NOMO-1 (cell line): ENCODE measurements around the gene KIAA0513.
"Not testable (repeated sequence)": the region's sequence is repeated elsewhere in the genome, so short reads cannot be mapped to it uniquely, and the experiment has no call there.

ENCODE experiments used
- DNase-seq, 2 experiments: peaks; one replicate each; lab custom pipeline; 2025; ENCODE audit not compliant: unreplicated experiment in 2 of 2; lab: John Stamatoyannopoulos, UW

The KIAA0513 gene

GRCh38 chr16:85103114-85104079 lies 75.8 kb downstream of the KIAA0513 start:
- DNase-seq = peak in 1 of 2 experiments; percentile 47

- DNase-seq = no peak
Observed at GRCh38 chr16:85104147-85104546, 76.6 kb downstream of the KIAA0513 start.

- peak; percentile 39 to 72 for DNase-seq
Observed at GRCh38 chr16:85104821-85105391, 77.3 kb downstream of the KIAA0513 start.

- no peak for DNase-seq
Observed at GRCh38 chr16:85105475-85105874, 77.9 kb downstream of the KIAA0513 start.

- DNase-seq = no peak
Observed at GRCh38 chr16:85107083-85107482, 79.5 kb downstream of the KIAA0513 start.

- DNase-seq = no peak
Observed at GRCh38 chr16:85107532-85107931, 79.9 kb downstream of the KIAA0513 start.

- DNase-seq = no peak
Observed at GRCh38 chr16:85110105-85110504, 82.5 kb downstream of the KIAA0513 start.

GRCh38 chr16:85111184-85111583 lies 83.6 kb downstream of the KIAA0513 start:
- DNase-seq = no peak

- no peak for DNase-seq
Observed at GRCh38 chr16:85112364-85112763, 84.8 kb downstream of the KIAA0513 start, which contains the start of gene CIBAR2. Gene CIBAR2 (minus strand): TSS chr16:85112472. CDS start chr16:85112352, 120 bp downstream.

- no peak for DNase-seq
Observed at GRCh38 chr16:85113168-85113733, 85.7 kb downstream of the KIAA0513 start.

GRCh38 chr16:85113913-85114312 lies 86.3 kb downstream of the KIAA0513 start:
- no peak for DNase-seq

- DNase-seq = peak; percentile 68 to 87
Observed at GRCh38 chr16:85114909-85115567, 87.4 kb downstream of the KIAA0513 start.

- no peak for DNase-seq
Observed at GRCh38 chr16:85117418-85117817, 89.8 kb downstream of the KIAA0513 start.

GRCh38 chr16:85120006-85120340 lies 92.4 kb downstream of the KIAA0513 start:
- DNase-seq = no peak

GRCh38 chr16:85123441-85123840 lies 95.8 kb downstream of the KIAA0513 start:
- DNase-seq = not testable (repeated sequence)

GRCh38 chr16:85123891-85124635 lies 96.5 kb downstream of the KIAA0513 start:
- no peak for DNase-seq

GRCh38 chr16:85124636-85125346 lies 97.2 kb downstream of the KIAA0513 start:
- DNase-seq = no peak

- DNase-seq = no peak
Observed at GRCh38 chr16:85125570-85126393, 98.2 kb downstream of the KIAA0513 start.

- DNase-seq = no peak
Observed at GRCh38 chr16:85126394-85126704, 98.8 kb downstream of the KIAA0513 start.
